H54 (cell line): ENCODE results near the gene PTPN13.

Experiments
- DNase-seq: peaks from one replicate; pipeline ENCODE4 v3.0.0; 2011; ENCODE audit warnings: low spot score, mixed read lengths; ENCODE audit not compliant: insufficient read length
- FAIRE-seq: peaks from 3 replicates; lab custom pipeline; 2011; peaks lifted over from hg19 to GRCh38; lab: Jason Lieb, UNC
- POLR2A ChIP-seq: IDR thresholded peaks from 2 replicates; pipeline ENCODE4 v1.6.1; 2011; ENCODE audit warnings: low read depth, mild to moderate bottlenecking, low read length

PTPN13 gene

GRCh38 chr4:86845593-86845992 is 251.5 kb downstream of the PTPN13 start:
- DNase-seq (no peak), FAIRE-seq (no peak)
- no peak for TF ChIP-seq POLR2A

DNA sequence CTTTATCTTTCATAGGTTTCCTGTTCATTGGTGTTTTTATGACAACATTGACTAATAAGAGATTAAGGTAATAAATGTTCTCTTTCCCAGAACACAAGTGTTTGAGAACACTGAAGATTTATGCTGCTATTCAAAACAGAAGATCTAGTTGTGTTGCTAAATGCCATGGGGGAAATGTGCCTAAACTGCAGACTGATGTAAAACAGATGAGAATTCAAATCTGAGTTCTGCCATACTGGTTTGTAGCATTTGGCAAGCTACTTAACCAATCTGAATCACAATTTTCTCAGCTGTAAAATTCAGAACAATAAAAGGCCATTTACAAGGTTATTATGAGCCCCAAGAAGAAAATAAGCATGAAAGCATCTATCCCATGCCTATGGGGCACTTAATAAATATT is 252.8 kb downstream of the PTPN13 start:
- FAIRE-seq (no peak), DNase-seq (no peak)
- TF ChIP-seq POLR2A: no peak

DNA sequence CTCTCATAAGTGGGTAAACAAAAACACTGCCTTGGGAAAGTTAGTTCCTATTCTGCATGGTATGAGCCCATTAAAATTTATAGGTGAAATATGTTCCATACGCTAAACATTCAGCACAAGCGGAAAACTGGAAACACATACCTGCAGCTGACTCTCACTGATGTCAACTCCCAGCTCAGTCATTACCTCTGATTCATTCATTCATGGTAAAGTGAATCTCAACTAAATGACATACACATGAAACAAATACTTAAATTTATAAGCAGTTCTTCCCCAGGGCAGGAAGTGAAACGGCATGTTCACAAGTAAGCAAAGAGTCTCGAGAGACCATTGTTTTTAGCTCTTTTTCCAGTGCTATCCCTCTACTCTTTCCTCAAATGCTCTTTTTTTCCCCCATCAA is 253.5 kb downstream of the PTPN13 start:
- FAIRE-seq (no peak), DNase-seq (no peak)
- no peak for TF ChIP-seq POLR2A

GRCh38 chr4:86848136-86848535 is 254.0 kb downstream of the PTPN13 start:
- TF ChIP-seq POLR2A: no peak
- FAIRE-seq: no peak
- DNase-seq: no peak

GRCh38 chr4:86848732-86849619 is 254.9 kb downstream of the PTPN13 start, which contains the start of gene SLC10A6:
Gene SLC10A6, minus strand, starts transcription at chr4:86849384. Its CDS starts 269 bp downstream, at chr4:86849115.
- TF ChIP-seq POLR2A: no peak
- FAIRE-seq (no peak), DNase-seq (no peak)

GRCh38 chr4:86853209-86853608 is 259.1 kb downstream of the PTPN13 start:
- TF ChIP-seq POLR2A: no peak
- FAIRE-seq (no peak), DNase-seq (no peak)

- DNase-seq (no peak), FAIRE-seq (no peak)
- no peak for TF ChIP-seq POLR2A
These were observed 261.5 kb downstream of the PTPN13 start for GRCh38 chr4:86855572-86855971.

GRCh38 chr4:86856896-86857295 is 262.8 kb downstream of the PTPN13 start:
- no peak for TF ChIP-seq POLR2A
- FAIRE-seq (no peak), DNase-seq (no peak)

- FAIRE-seq (no peak), DNase-seq (no peak)
- TF ChIP-seq POLR2A: no peak
These were observed 263.4 kb downstream of the PTPN13 start for GRCh38 chr4:86857341-86858052.
